ENCODE measurements around the gene SEMA4A.
A peak's percentile ranks its signal among the peaks of the same experiment; 100 is the strongest.

Gene SEMA4A

GRCh38 chr1:156136970-156137483 is 16.4 kb upstream of the SEMA4A start:
- no peak for DNase-seq

- DNase-seq: no peak
Observed at GRCh38 chr1:156138458-156138867, 14.9 kb upstream of the SEMA4A start.

DNA sequence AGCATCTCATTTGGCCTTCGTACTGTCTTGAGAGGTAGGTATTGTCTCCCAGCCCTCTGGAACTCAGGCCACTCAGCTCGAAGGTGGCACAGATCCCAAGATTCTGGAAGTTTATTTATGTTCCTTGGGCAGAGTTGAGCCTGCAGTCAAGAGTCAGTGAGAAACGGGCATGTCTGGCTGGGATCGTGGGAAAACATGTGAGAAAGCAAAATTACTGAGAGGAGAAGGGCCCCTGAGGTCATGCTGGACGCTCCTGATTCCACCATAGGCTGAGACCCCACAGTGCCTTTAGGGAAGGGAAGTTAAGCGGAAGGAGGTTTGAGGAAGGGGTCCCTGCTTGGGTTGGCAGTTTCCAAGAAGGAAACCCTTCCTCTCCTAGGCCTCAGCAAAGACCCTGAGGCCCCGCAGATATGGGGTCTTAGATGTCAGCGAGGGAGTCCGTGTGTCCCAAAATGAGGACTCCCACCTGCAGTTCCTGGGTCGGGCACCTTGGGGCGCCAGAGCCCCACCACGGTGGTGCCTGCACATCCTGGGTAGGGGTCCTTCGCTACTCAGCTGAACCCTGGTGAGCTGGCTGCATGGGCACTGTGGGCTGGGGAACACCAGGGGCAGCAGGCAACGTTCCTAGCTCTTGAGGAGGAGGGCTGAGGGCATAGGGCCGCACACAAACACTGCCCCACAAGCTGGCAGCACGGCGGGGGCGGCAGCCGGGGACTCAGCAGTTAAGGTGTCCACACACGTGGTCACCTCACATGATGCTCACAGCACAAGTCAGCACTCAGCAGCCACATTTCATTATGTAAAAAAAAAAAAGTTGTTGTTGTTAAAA is 12.3 kb upstream of the SEMA4A start:
- DNase-seq: peak; percentile 53

DNA sequence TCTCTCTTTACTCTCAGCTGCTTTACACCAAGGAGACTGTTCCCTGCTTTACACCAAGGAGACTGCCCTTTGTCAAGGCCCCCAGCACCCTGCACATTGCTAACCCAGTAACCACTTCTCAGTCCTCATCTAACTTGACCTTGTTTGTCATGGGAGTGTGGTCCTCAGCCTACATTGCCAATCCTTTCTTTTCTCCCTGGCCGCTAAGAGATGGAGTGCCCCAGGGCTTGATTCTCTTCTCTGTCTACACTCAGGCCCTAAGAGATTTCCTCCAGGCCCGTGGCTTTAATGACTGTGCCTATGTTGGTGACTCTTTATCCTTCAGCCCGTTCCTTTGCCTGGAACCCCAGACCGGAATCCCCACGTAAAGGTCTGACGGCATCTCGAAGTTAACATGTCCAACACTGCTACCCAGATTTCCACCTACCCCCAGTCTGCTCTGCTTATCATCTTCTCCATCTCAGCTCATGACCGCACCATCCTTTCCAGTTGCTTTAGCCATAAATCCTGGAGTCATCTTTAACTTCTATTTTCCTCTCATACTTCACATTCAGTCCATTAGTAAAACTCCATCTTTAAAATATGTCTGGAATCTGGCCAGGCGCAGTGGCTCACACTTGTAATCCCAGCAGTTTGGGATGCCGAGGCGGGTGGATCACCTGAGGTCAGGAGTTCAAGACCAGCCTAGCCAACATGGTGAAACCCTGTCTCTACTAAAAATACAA is 9.5 kb upstream of the SEMA4A start:
- no peak for DNase-seq

DNA sequence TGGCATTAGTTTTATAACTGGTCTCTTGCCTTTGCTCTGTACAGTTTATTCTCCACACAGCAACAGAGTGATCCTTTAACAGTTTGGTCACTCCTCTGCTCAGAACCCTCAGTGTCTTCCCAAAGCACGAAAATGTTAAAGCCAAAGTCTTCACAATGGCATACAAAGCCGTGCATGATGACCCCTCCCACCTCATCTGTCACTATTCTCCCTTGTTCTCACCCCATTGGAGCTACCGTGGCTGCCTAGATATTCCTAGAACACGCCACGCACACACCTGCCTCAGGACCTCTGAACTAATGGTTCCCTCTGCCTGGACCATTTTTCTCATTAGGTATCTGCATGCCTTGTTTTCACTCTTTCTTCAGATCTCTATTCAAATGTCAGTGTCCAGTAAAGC is 8.6 kb upstream of the SEMA4A start:
- no peak for DNase-seq

DNA sequence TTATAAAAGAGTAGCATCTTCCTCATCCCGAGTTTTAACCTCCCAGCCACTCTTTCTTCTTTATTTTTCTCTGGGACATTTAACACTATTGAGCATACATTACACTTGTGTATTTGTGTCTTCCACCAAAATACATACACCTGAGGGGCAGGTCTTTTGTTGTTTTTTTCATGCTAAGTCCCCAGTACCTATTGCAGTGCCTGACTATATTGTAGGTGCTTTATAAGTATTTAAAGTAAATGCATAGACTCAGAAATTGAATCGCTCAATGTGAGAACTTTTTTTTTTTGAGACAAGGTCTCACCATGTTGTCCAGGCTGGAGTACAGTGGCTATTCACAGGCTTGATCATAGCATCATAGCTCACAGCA is 7.8 kb upstream of the SEMA4A start:
- no peak for DNase-seq

DNA sequence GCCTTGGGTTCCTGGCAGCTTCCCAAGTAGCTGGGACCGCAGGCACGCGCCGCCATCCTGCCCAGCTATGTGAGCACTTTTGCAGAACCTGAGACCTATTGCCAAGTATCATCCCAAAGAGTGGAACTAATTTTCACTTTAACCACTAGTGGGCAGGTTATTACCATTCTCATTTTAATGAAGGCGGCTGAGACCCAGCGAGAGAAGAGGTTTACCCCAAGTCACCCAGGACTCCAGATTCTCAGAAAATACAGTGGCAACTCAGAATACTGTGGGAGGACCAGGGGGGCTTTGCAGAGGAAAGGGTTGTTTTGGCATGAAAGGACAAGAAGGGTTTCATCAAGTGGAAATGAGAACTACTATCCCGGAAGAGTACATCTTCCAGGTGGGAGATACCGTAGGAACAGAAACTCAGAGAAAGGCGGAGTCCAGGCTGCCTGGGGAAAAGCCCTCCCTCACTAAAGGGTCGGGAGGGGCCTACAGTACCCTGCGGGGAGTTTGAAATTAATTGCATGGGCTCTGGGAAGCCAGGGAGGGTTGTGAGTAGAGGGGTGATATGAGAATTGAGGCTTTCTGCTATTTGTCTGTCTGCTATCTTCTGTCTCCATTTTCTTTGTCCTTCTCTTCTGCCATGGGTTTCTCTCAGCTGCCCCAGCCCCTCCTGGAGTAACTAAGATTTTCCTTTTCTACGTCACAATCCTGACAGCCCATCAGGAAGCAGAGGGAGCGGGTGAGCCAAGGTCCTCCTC is 7.2 kb upstream of the SEMA4A start:
- peak; percentile 87 for DNase-seq

GRCh38 chr1:156146769-156147405 is 6.5 kb upstream of the SEMA4A start:
- DNase-seq: peak; percentile 48

- DNase-seq: no peak
Observed at GRCh38 chr1:156148216-156148615, 5.2 kb upstream of the SEMA4A start.

- no peak for DNase-seq
Observed at GRCh38 chr1:156149374-156150332, 3.7 kb upstream of the SEMA4A start.

DNA sequence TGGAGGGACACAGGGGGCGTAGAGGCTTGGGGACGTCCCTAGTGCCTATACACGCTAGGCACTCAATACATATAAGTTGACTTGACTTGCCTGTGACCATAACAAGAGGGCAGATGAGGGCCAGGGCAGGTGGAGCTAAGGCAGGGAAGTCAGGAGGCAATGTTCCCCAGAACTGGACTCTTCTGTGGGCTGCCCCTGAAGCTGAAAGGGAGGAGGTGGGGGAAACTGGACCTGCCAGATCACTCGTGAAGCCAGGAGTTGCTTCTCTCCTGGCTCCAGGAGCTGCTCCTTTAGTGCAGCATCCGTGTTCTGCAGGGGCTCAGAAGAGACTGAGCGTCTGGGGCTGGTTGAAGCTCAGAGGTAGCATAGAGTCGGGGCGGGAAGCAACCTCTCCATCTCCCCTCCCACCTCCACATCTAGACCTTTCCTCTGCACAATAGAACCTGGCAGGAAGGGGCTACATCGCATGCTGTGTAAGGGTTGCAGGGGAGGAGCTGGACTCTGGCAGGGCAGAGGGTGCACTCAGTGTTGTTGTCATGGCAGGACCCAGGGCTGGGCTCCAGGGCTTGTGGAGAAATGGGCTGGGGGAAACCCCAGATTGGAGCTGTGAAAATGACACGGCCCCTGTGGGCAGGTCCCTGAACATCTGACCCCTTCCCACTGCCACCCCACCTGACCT is 2.9 kb upstream of the SEMA4A start:
- no peak for DNase-seq

DNA sequence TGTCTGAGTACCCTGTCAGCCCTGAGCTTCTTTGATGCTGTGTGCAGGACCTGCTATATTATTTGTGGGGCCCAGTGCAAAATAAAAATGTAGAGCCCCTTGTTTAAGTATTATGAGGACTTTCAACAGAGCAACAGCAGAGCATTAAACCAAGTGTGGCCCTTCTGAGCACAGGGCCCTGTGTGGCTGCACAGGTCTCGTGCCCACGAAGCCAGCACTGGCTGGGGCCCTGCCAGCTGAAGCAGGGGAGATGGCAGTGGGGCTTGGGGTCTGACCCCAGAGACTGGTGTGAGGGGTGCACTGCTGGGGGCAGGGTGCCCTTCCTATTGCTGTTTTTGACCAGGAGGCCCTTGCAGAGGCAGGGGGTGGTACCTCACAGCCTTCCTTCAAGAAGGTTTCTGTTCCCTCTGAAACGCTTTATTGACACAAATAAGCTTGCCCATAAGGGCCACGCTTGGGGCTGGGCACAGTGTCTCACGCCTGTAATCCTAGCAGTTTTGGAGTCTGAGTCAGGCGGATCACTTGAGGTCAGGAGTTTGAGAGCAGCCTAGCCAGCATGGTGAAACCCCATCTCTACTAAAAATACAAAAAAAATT is 2.2 kb upstream of the SEMA4A start:
- DNase-seq: no peak

DNA sequence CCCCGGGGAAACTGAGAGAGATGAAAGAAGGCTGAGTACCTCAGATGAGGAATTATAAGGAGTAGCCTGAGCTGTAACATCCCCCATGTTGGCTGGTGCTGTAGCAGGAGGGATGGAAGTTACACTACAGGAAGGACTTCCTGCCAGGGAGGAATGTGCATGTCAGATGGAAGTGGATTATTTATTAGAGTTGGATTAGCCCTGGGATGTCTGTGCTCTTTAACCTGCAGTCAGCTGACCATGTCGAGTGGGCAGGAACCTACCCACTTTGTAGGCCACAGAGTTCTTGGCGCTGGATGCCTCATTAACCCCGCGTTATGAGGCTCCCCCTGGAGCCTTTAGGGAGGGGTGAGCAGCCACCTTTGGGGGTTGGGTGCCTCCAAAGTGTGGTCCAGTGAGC is 757 bp upstream of the SEMA4A start:
- DNase-seq: no peak

DNA sequence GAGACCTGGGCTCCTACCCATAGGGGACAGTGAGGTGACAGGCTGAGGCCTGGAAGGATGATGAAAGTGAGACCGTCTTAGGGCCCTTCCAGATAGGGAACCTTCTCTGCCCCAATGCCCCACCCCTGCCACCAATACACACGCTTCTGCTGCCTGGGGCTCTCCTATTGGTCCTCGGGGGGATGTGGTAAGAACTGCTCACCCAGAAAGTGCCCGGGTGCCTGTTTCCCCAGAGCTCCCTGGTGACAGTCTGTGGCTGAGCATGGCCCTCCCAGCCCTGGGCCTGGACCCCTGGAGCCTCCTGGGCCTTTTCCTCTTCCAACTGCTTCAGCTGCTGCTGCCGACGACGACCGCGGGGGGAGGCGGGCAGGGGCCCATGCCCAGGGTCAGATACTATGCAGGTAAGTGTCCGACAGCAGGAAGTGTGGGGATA is 948 bp downstream of the SEMA4A start:
- DNase-seq: peak; percentile 78

DNA sequence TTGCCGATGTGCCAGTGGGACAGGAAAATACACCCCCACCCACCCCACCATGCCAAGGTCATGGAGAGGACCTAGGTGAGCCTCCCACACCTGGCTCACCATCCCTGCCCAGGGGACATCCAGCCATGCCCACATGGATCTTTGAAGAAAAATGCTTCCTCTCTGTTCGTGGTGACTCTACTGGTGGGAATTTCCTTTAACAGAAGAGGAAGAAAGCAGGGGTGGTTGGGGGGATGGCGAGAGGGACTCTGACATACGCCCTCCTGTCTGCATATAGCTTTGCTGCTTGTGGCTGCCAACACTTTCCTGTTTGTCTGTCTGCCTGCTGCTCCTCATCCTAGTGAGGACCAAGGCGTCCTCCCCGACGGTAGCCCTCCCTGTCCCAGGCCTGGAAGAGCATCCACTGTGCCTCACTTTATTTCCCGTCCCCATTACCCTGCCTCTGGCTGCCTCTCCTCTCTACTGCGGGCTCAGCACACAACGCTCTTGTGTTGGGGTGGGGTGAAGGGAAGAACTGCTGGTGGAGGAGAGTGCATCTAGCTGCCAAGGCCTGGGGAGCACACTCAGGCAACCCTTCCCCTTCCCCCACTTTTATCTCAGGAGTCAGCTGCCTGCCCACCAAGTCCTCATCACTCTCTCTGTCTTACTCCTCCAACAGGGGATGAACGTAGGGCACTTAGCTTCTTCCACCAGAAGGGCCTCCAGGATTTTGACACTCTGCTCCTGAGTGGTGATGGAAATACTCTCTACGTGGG is 2.5 kb downstream of the SEMA4A start:
- no peak for DNase-seq

DNA sequence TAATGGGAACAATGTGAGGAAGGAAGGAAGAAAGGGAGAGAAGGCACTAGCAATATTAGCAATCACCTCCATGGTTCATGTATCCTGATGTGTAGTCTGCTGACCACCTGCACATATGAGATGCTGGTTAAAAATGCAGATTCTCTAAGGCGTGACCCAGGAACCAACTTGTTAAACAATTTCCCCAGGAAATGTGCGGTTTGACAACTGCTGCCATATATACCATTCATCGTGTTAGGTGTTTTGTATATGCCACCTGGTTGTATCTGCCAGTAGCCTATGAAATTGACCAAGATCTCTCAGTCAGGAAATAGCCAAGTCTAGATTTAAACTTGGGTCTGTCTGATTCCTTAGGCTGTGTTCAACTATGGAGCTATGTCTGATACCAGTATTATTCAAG is 4.1 kb downstream of the SEMA4A start:
- no peak for DNase-seq

DNA sequence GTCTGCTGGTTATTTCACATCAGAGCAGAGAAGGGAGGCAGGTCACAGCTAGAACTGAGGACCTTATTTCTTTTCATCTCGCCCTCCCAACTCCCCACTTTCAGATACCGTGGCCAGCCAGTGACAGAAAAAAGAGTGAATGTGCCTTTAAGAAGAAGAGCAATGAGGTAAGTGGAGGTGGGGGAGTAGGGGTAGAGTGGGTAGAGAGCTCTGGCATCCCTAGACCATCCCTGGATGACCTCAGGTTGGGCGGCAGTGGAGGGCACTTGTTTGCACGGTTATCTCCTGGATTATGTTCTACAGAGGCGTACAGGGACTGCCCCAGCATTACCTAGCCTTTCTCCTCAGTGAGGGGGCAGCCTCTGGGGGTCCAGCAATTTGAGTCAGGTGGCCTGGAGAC is 4.6 kb downstream of the SEMA4A start:
- no peak for DNase-seq

- no peak for DNase-seq
Observed at GRCh38 chr1:156160000-156160742, 6.8 kb downstream of the SEMA4A start.

DNA sequence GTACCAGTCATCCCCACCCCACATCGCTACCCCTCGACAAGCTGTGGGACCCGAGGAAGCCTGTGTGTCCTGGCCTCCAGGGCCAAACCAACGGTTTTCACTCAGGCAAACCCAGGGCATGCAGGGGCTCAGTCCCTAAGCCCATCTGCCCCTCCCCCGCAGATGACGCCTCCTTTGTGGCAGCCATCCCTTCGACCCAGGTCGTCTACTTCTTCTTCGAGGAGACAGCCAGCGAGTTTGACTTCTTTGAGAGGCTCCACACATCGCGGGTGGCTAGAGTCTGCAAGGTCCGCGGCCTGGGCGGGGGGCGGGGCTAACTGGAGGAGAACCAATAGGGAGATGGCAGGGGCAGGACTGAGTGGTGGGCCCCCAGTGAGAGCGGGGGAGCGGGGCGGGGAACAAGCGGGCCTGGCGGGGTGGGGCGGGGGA is 7.4 kb downstream of the SEMA4A start:
- peak; percentile 76 for DNase-seq
